IPS-11a (cell line): ENCODE measurements around the gene NKAIN4.

Source experiments
- H3K4me3 ChIP-seq: one replicate; pipeline ENCODE4 v1.5.1; 2013; ENCODE audit warnings: low read depth, low read length, control low read depth

The NKAIN4 gene

GRCh38 chr20:63198606-63199005, 55.7 kb downstream of the NKAIN4 start:
- H3K4me3 ChIP-seq = no peak overlapping the region

- no peak overlapping the region for H3K4me3 ChIP-seq
These were observed 57.3 kb downstream of the NKAIN4 start for GRCh38 chr20:63196768-63197470.

GRCh38 chr20:63194797-63195173, 59.5 kb downstream of the NKAIN4 start:
- H3K4me3 ChIP-seq = no peak overlapping the region

- H3K4me3 ChIP-seq = no peak overlapping the region
These were observed 60.1 kb downstream of the NKAIN4 start for GRCh38 chr20:63194007-63194796.

- no peak overlapping the region for H3K4me3 ChIP-seq
These were observed 61.5 kb downstream of the NKAIN4 start for GRCh38 chr20:63192721-63193120.

GRCh38 chr20:63191400-63191799, 62.9 kb downstream of the NKAIN4 start:
- no peak overlapping the region for H3K4me3 ChIP-seq

GRCh38 chr20:63190828-63191227, 63.4 kb downstream of the NKAIN4 start:
- no peak overlapping the region for H3K4me3 ChIP-seq
